Esophagus muscularis mucosa (tissue), 4 donors: ENCODE measurements around the gene FBP1. TPM values are rescaled to one million over a fixed set of nuclear protein-coding genes. Genes with fewer than 3 reads are reported as not detected.

Source experiments
- DNase-seq: peaks from one replicate; pipeline ENCODE4 v3.0.0-alpha.2; 2017; ENCODE audit errors: extremely low spot score
- H3K27ac ChIP-seq, 4 donors: fragments of 200-600 bp; sonication (generic); replicated peaks in 1 of 4; 1 replicate in 3 of 4; 2 replicates in 1 of 4; pipeline ENCODE4 v1.5.1; 2016 to 2019; ENCODE audit warnings: mild to moderate bottlenecking in 1 of 4
- H3K27me3 ChIP-seq, 4 donors: fragments of 200-600 bp; sonication (generic); one replicate each; pipeline versions ENCODE4 v1.5.1 to v1.6.0; 2016 to 2019
- H3K36me3 ChIP-seq, 4 donors: fragments of 200-600 bp; sonication (generic); one replicate each; pipeline ENCODE4 v1.5.1; 2016 to 2019
- H3K4me1 ChIP-seq, 4 donors: fragments of 200-600 bp; sonication (generic); one replicate each; pipeline ENCODE4 v1.5.1; 2016 to 2019
- H3K4me3 ChIP-seq, 4 donors: fragments of 200-600 bp; sonication (generic); 1 replicate in 2 of 4; 2 replicates in 2 of 4; pipeline ENCODE4 v1.5.1; 2016 to 2019; ENCODE audit warnings: mild to moderate bottlenecking in 4 of 4, moderate library complexity in 1 of 4
- H3K9me3 ChIP-seq, 4 donors: fragments of 200-600 bp; sonication (generic); 1 replicate in 3 of 4; 2 replicates in 1 of 4; pipeline ENCODE4 v1.5.1; 2016 to 2019
- CTCF ChIP-seq, 3 experiments: fragments of 200-600 bp in 2 of 3; fragments of 450-650 bp in 1 of 3; sonication (generic) in 2 of 3; IDR thresholded peaks; one replicate each; pipeline ENCODE4 v1.5.1; 2017 to 2019; ENCODE audit warnings: antibody characterized with exemption in 3 of 3, mild to moderate bottlenecking in 2 of 3, moderate library complexity in 1 of 3
- EP300 ChIP-seq: sonication (generic); formaldehyde crosslinking; IDR thresholded peaks from one replicate; pipeline ENCODE4 v1.6.1; 2017; ENCODE audit warnings: antibody characterized with exemption
- POLR2A ChIP-seq: fragments of 450-650 bp; IDR thresholded peaks from one replicate; pipeline ENCODE4 v1.6.1; 2017; ENCODE audit warnings: antibody characterized with exemption, moderate library complexity, mild to moderate bottlenecking, low read depth
- POLR2AphosphoS5 ChIP-seq, 2 donors: sonication (generic); formaldehyde crosslinking; IDR thresholded peaks; one replicate each; pipeline ENCODE4 v1.6.1; 2017; ENCODE audit warnings: antibody characterized with exemption in 2 of 2
- WGBS: methylation state at CpG from one replicate; pipeline ENCODE4 v1.1.5; 2018; 5-methylcytosine and 5-hydroxymethylcytosine counted together
- intact Hi-C: fragments of 100-400 bp; cut with DNase I; formaldehyde crosslinking; loops from one replicate; pipeline ENCODE4 v1.15.1; 2023
- total RNA-seq, 4 donors: library from RNA; depleted of rRNA; stranded (reverse); fragments of >200 nt; gene quantifications; one replicate each; pipeline versions ENCODE4 v1.1.0 to v1.2.1, GENCODE V29; 2016

FBP1 gene
- total RNA-seq, 4 donors from 2014 or later: 1.2 to 4.6 (median 2.2) TPM

GRCh38 chr9:94668418-94668927, 29.2 kb upstream of the FBP1 start:
- Histone ChIP-seq H3K36me3 (no peaks in the 10 kb centered on the region), H3K4me3 (no peak overlapping the region), H3K4me1 (peaks cover 4 to 7% (median 4%) of the 10 kb centered on the region in 4 donors), H3K27ac (no peak overlapping the region), H3K9me3 (no peaks in the 10 kb centered on the region), H3K27me3 (peaks cover 0 to 3% (median 0%) of the 10 kb centered on the region in 4 donors)
- TF ChIP-seq EP300 (no peak), CTCF (IDR thresholded peaks at IDR 0.05) (no peak), POLR2AphosphoS5 (IDR thresholded peaks at IDR 0.05) (no peak), POLR2A (no peak)
- intact Hi-C loops: no loop called here
- 49% methylated on average over 6 of the region's 6 CpGs for WGBS
- no peak for DNase-seq

GRCh38 chr9:94666364-94667099, 27.2 kb upstream of the FBP1 start:
- no peak for TF ChIP-seq CTCF (IDR thresholded peaks at IDR 0.05)
- no peak for TF ChIP-seq POLR2AphosphoS5 (IDR thresholded peaks at IDR 0.05)
- no peak for DNase-seq
- Histone ChIP-seq H3K4me3 (no peak overlapping the region), H3K27me3 (peaks cover 0 to 3% (median 0%) of the 10 kb centered on the region in 4 donors), H3K9me3 (no peaks in the 10 kb centered on the region), H3K27ac (no peak overlapping the region), H3K4me1 (peaks cover 4 to 7% (median 4%) of the 10 kb centered on the region in 4 donors), H3K36me3 (no peaks in the 10 kb centered on the region)
- 88% methylated on average over 14 of the region's 14 CpGs for whole genome bisulfite sequencing
- intact Hi-C loops: no loop called here

GRCh38 chr9:94665613-94666012, 26.3 kb upstream of the FBP1 start:
- intact Hi-C loops: no loop called here
- Histone ChIP-seq H3K27me3 (peaks cover 0 to 3% (median 0%) of the 10 kb centered on the region in 4 donors), H3K27ac (no peak overlapping the region), H3K36me3 (no peaks in the 10 kb centered on the region), H3K4me3 (no peak overlapping the region), H3K9me3 (no peaks in the 10 kb centered on the region), H3K4me1 (peaks cover 4 to 7% (median 4%) of the 10 kb centered on the region in 4 donors)
- WGBS: 96% methylated on average over 3 of the region's 3 CpGs
- no peak for DNase-seq
- TF ChIP-seq CTCF (IDR thresholded peaks at IDR 0.05) (no peak), EP300 (no peak), POLR2A (no peak), POLR2AphosphoS5 (IDR thresholded peaks at IDR 0.05) (no peak)

GRCh38 chr9:94664801-94665200, 25.5 kb upstream of the FBP1 start:
- H3K36me3 ChIP-seq: no peaks in the 10 kb centered on the region
- intact Hi-C loops: no loop called here
- no peaks in the 10 kb centered on the region for H3K9me3 ChIP-seq
- TF ChIP-seq POLR2A (no peak), POLR2AphosphoS5 (IDR thresholded peaks at IDR 0.05) (no peak), EP300 (no peak), CTCF (IDR thresholded peaks at IDR 0.05) (no peak)
- 91% methylated on average over 2 of the region's 2 CpGs for WGBS
- no peak for DNase-seq
- no peak overlapping the region for H3K4me3 ChIP-seq
- H3K27me3 ChIP-seq: peaks cover 0 to 3% (median 0%) of the 10 kb centered on the region in 4 donors
- H3K27ac ChIP-seq: no peak overlapping the region
- H3K4me1 ChIP-seq: peaks cover 4 to 7% (median 4%) of the 10 kb centered on the region in 4 donors
